HepG2 (cell line): ENCODE measurements around the gene LCE6A. TPM values are rescaled to one million over a fixed set of nuclear protein-coding genes. Genes with fewer than 3 reads are reported as not detected.

Experiments used
- AKAP8 ChIP-seq: sonication (generic); formaldehyde crosslinking; IDR thresholded peaks from 2 replicates; pipeline ENCODE4 v1.5.1; 2020; ENCODE audit warnings: mild to moderate bottlenecking, missing genetic modification reagents
- ATF1 ChIP-seq: IDR thresholded peaks from 2 replicates; pipeline ENCODE4 v1.6.1; 2016; ENCODE audit warnings: mild to moderate bottlenecking, control low read depth
- IRF2 ChIP-seq: IDR thresholded peaks from 2 replicates; pipeline ENCODE4 v1.6.1; 2018; ENCODE audit warnings: missing genetic modification reagents, missing compliant biosample characterization
- KIAA2018 ChIP-seq: sonication (generic); formaldehyde crosslinking; IDR thresholded peaks from 2 replicates; pipeline ENCODE4 v1.5.0; 2020; ENCODE audit warnings: mild to moderate bottlenecking, missing genetic modification reagents, borderline replicate concordance
- RBAK ChIP-seq: sonication (generic); formaldehyde crosslinking; IDR thresholded peaks from 2 replicates; pipeline ENCODE4 v1.5.1; 2020; ENCODE audit warnings: mild to moderate bottlenecking, missing genetic modification reagents
- ZNF580 ChIP-seq: IDR thresholded peaks from 2 replicates; pipeline ENCODE4 v1.6.1; 2016; ENCODE audit warnings: low read depth, borderline replicate concordance
- ZNF879 ChIP-seq: sonication (generic); formaldehyde crosslinking; IDR thresholded peaks from 2 replicates; pipeline ENCODE4 v1.8.1; 2023; ENCODE audit warnings: missing genetic modification reagents
- polyA plus RNA-seq, 8 experiments: library from polyadenylated mRNA; depleted of rRNA in 3 of 8; stranded (reverse) in 7 of 8; unstranded in 1 of 8; fragments of >200 nt; fragmentation: Illumina TruSeq in 4 of 8; extraction: Trizol in 4 of 8; gene quantifications; 2 replicates each; pipeline versions ENCODE4 v1.2.1 to v1.2.3, GENCODE V29; 2011 to 2016; ENCODE audit warnings: low read depth in 4 of 8, missing spikeins in 1 of 8, mixed read lengths in 1 of 8; ENCODE audit not compliant: insufficient read depth in 1 of 8
- total RNA-seq, 5 experiments: library from RNA; depleted of rRNA; stranded (reverse); fragments of >200 nt; fragmentation: Illumina TruSeq; extraction: Trizol; gene quantifications; 2 replicates each; pipeline ENCODE4 v1.2.3, GENCODE V29; 2016; ENCODE audit warnings: low read depth in 1 of 5

Gene LCE6A
- total and polyA plus RNA-seq, 2 of the 13 experiments (the other 11 are each of a cell fraction or from before 2014, with no cell fraction given): not detected

- no peak for TF ChIP-seq ZNF580
- no peak for TF ChIP-seq AKAP8 (CRISPR knock-in tag)
- no peak for TF ChIP-seq KIAA2018 (CRISPR knock-in tag)
- TF ChIP-seq RBAK (CRISPR knock-in tag): no peak
- no peak for TF ChIP-seq ZNF879
- TF ChIP-seq ATF1: no peak
- no peak for TF ChIP-seq IRF2 (CRISPR knock-in tag)
These were observed 37.7 kb downstream of the LCE6A start (continued) for GRCh38 chr1:152880316-152880715.
